ENCODE measurements around the gene CDC27. TPM values are rescaled to one million over a fixed set of nuclear protein-coding genes. Genes with fewer than 3 reads are reported as not detected.
A peak's percentile ranks its signal among the peaks of the same experiment; 100 is the strongest.

Gene CDC27
- total and polyA plus RNA-seq, 2 of the 4 experiments (the other 2 are of a cell fraction), result 47.7 to 190 TPM

DNA sequence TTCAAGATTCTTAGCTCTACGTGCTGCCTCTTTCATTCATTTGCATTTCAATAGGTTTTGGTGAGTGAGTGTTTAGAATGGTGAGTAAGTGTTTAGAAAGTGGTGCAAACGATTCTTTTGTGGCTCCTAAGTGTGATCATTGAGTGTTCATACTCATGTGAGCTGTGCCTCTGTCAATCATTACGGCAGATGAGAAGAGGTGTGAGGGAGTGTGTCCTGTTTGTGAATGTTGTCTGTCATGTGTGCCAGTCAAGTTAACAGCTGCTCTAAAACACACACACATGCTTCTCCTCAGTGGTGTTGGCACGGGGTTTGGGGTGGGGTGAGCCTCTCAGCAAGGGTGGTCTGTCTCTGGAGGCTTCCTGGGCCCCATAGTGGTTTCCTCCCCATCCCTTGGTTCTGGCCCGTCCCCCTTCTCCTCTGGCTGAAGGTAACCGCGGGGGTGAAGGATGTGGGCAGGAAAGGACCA lies 31.5 kb upstream of the CDC27 start:
- no peak overlapping the region; the same call in 1 of the 2 replicates for H3K23ac ChIP-seq (ENCODE audit: low read depth, low read length)
- no peak overlapping the region for H4K5ac ChIP-seq (ENCODE audit: low read depth, low read length)
- CTCF ChIA-PET, result no interaction called here
- H3K9me1 ChIP-seq (ENCODE audit: insufficient read depth, low read length), result no peaks in the 10 kb centered on the region; the same call in 1 of the 2 replicates
- H3K4me3 ChIP-seq (ENCODE audit: insufficient read depth, low read depth, low read length), result no peak overlapping the region
- 0 out of 2 replicates have a peak overlapping the region, but pooled peaks have one; percentile 20 for H3K4ac ChIP-seq (ENCODE audit: low read depth, low read length)
- H3K27ac ChIP-seq (ENCODE audit: insufficient read depth, low read length), result no peak overlapping the region
- no peak overlapping the region for H2BK15ac ChIP-seq (ENCODE audit: low read depth, low read length)
- DNase-seq (no peak), ATAC-seq (ENCODE audit: low read depth) (no peak)
- H3K4me1 ChIP-seq (ENCODE audit: control insufficient read depth, insufficient read depth, low read length), result peaks cover 14% of the 10 kb centered on the region
- BruUV-seq (replicated peaks), result no TSS peak
- no peak overlapping the region for H2BK5ac ChIP-seq (ENCODE audit: low read depth, low read length, poor library complexity, severe bottlenecking)
- no peak overlapping the region for H2BK20ac ChIP-seq (ENCODE audit: low read depth, low read length)
- in situ Hi-C loops (cut with MboI; ENCODE audit: low sequenced_read_pairs), result loop anchor here (10.0 kb wide), 1 partner anchor 394 kb away; no protein-coding TSS in a partner anchor
- no peak overlapping the region for H2AFZ ChIP-seq (replicated peaks; ENCODE audit: low read length, poor library complexity)
- dilution Hi-C loops (cut with HindIII; ENCODE audit: low sequenced_read_pairs, unreplicated experiment), result no loop called here
- H3K27me3 ChIP-seq (ENCODE audit: control insufficient read depth, insufficient read depth, low read length), result no peaks in the 10 kb centered on the region
- TF ChIP-seq BHLHE40 (IDR thresholded peaks at IDR 0.05; ENCODE audit: low read depth, low read length) (0 out of 2 replicates have a peak, but pooled peaks have one; percentile 13), MAFK (IDR thresholded peaks at IDR 0.05; ENCODE audit: low read depth, low read length) (no peak)
- H3K4me2 ChIP-seq (ENCODE audit: low read depth, low read length), result no peak overlapping the region
- 0% methylated on average over 1 of the region's 7 CpGs; no CpG with 5 or more reads in 1 of the 2 experiments for WGBS, 2 experiments (ENCODE audit: extremely low coverage in 2 of 2, insufficient read length in 1 of 2)
- no peaks in the 10 kb centered on the region for H3K36me3 ChIP-seq (ENCODE audit: control insufficient read depth, insufficient read depth, low read length)
- POLR2A ChIA-PET (ENCODE audit: unreplicated experiment), result no interaction called here
- H3K14ac ChIP-seq (replicated peaks; ENCODE audit: low read depth, low read length), result peak overlapping the region; percentile 37; the same call in 1 of the 2 replicates
- no peaks in the 10 kb centered on the region for H4K20me1 ChIP-seq (ENCODE audit: insufficient read depth, low read length)
- no peak overlapping the region for H4K8ac ChIP-seq (ENCODE audit: low read depth in 2 of 2, low read length in 2 of 2)
- H3K18ac ChIP-seq (ENCODE audit: low read depth, low read length), result no peak overlapping the region
- intact Hi-C loops (cut with micrococcal nuclease), result no loop called here
- 0 out of 2 replicates have a peak overlapping the region, but pooled peaks have one; percentile 0 for H2AK5ac ChIP-seq (ENCODE audit: low read depth, low read length)
- no peaks in the 10 kb centered on the region for H3K9me3 ChIP-seq (ENCODE audit: control insufficient read depth, insufficient read depth, low read length)
- no peak overlapping the region for H2AK9ac ChIP-seq (replicated peaks; ENCODE audit: low read depth, low read length, poor library complexity)
- H3K79me1 ChIP-seq (ENCODE audit: low read depth in 1 of 2, low read length in 2 of 2), result no peaks in the 10 kb centered on the region
- H3K56ac ChIP-seq (ENCODE audit: extremely low read depth, insufficient read depth, low read length), result no peak overlapping the region
- no peak overlapping the region for H4K91ac ChIP-seq (ENCODE audit: insufficient read depth, low read depth, low read length)
- no peak overlapping the region for H2BK120ac ChIP-seq (ENCODE audit: low read depth, low read length)
- H3K9ac ChIP-seq (ENCODE audit: low read depth, low read length), result no peak overlapping the region
